Caco-2 (cell line): ENCODE measurements around the gene VIPAS39. TPM values are rescaled to one million over a fixed set of nuclear protein-coding genes. Genes with fewer than 3 reads are reported as not detected.

ENCODE experiments used
- BruUV-seq: library from RNA; stranded (reverse); fragments of 400-500 nt; replicated peaks from 2 replicates; lab custom pipeline; 2021; lab: Mats Ljungman, UMichigan
- CTCF ChIA-PET: fragments of 300-600 bp; sonication (Branson Sonifier 250); formaldehyde crosslinking; loops from one replicate; lab custom pipeline; 2022; ENCODE audit warnings: antibody characterized with exemption; lab: Charles Lee
- POLR2A ChIA-PET: fragments of 300-600 bp; sonication (Branson Sonifier 250); formaldehyde crosslinking; loops from one replicate; lab custom pipeline; 2022; ENCODE audit warnings: antibody characterized with exemption; lab: Charles Lee
- DNase-seq, 2 experiments: peaks; one replicate each; pipeline versions ENCODE4 v3.0.0 to v3.0.0-alpha.2; 2020 to 2022
- H3K27me3 ChIP-seq: replicated peaks from 2 replicates; pipeline ENCODE4 v1.6.0; 2011; ENCODE audit warnings: low read length; ENCODE audit not compliant: control insufficient read depth, insufficient read depth
- H3K36me3 ChIP-seq: 2 replicates; pipeline ENCODE4 v1.5.1; 2011; ENCODE audit warnings: low read length; ENCODE audit not compliant: control insufficient read depth, insufficient read depth
- H3K4me1 ChIP-seq: fragments of 250-450 bp; sonication (Bioruptor Pico); 2 replicates; pipeline ENCODE4 v1.5.1; 2020; ENCODE audit warnings: mild to moderate bottlenecking
- H3K4me3 ChIP-seq: 2 replicates; pipeline ENCODE4 v1.5.1; 2011; ENCODE audit warnings: low read depth, mild to moderate bottlenecking, control low read depth, low read length
- H3K9me3 ChIP-seq: fragments of 250-450 bp; sonication (Bioruptor Pico); 2 replicates; pipeline ENCODE4 v1.5.1; 2020; ENCODE audit warnings: mild to moderate bottlenecking, moderate library complexity
- H3K27ac Mint-ChIP-seq: one replicate; pipeline ENCODE4 v1.8.0; 2022; ENCODE audit warnings: mixed read lengths; ENCODE audit not compliant: unreplicated experiment
- H3K27me3 Mint-ChIP-seq: one replicate; pipeline ENCODE4 v1.8.0; 2022; ENCODE audit warnings: mixed read lengths; ENCODE audit not compliant: insufficient read depth, unreplicated experiment
- H3K36me3 Mint-ChIP-seq: one replicate; pipeline ENCODE4 v1.8.0; 2022; ENCODE audit warnings: mild to moderate bottlenecking, mixed read lengths; ENCODE audit not compliant: insufficient read depth, unreplicated experiment
- H3K4me1 Mint-ChIP-seq: one replicate; pipeline ENCODE4 v1.8.0; 2022; ENCODE audit warnings: low read depth, mixed read lengths; ENCODE audit not compliant: unreplicated experiment
- H3K4me3 Mint-ChIP-seq: one replicate; pipeline ENCODE4 v1.8.0; 2022; ENCODE audit warnings: mild to moderate bottlenecking, moderate library complexity, mixed read lengths; ENCODE audit not compliant: unreplicated experiment
- H3K9me3 Mint-ChIP-seq: one replicate; pipeline ENCODE4 v1.8.0; 2022; ENCODE audit warnings: mixed read lengths; ENCODE audit not compliant: unreplicated experiment
- CTCF ChIP-seq, 2 experiments: fragments of 200-600 bp in 1 of 2; IDR thresholded peaks; 1 replicate in 1 of 2; 2 replicates in 1 of 2; pipeline versions ENCODE4 v1.5.1 to v1.8.0; 2011 to 2022; ENCODE audit warnings: antibody characterized with exemption in 1 of 2, control low read depth in 1 of 2, inconsistent platforms in 1 of 2, low read depth in 1 of 2, low read length in 1 of 2, mild to moderate bottlenecking in 1 of 2, moderate library complexity in 1 of 2; ENCODE audit not compliant: insufficient read depth in 1 of 2, severe bottlenecking in 1 of 2, unreplicated experiment in 1 of 2
- intact Hi-C: fragments of 100-400 bp; cut with micrococcal nuclease; formaldehyde crosslinking; loops from one replicate; pipeline ENCODE4 v1.10.0; 2022; ENCODE audit not compliant: unreplicated experiment
- total RNA-seq: library from RNA; stranded (reverse); gene quantifications from 2 replicates; pipeline ENCODE4 v1.2.3, GENCODE V29; 2022

The VIPAS39 gene
- total RNA-seq, 1 experiment from 2014 or later: 20.7 TPM

GRCh38 chr14:77409131-77409533 is 48.3 kb downstream of the VIPAS39 start:
- Mint-ChIP-seq H3K27ac (no peak overlapping the region), H3K9me3 (no peaks in the 10 kb centered on the region), H3K27me3 (no peaks in the 10 kb centered on the region), H3K4me1 (no peaks in the 10 kb centered on the region), H3K36me3 (no peaks in the 10 kb centered on the region), H3K4me3 (no peak overlapping the region)
- H3K27me3 ChIP-seq: no peaks in the 10 kb centered on the region
- peak; percentile 38 to 42 for DNase-seq
- intact Hi-C loops: loop anchor here (2.0 kb wide), 1 partner anchor 82 kb away; no protein-coding TSS in a partner anchor
- H3K4me3 ChIP-seq: no peak overlapping the region
- no peaks in the 10 kb centered on the region for H3K36me3 ChIP-seq
- CTCF ChIA-PET: interaction anchor here (0.5 to 1.3 kb wide), 5 partner anchors 32 to 108 kb away, joined by 3 to 6 read pairs (median 3); partner anchors contain the start of genes SAMD15 and TMED8
- peak; percentile 45 to 61 for TF ChIP-seq CTCF (IDR thresholded peaks at IDR 0.05; ENCODE audit: insufficient read depth in 1 of 2, low read depth in 1 of 2, low read length in 1 of 2, severe bottlenecking in 1 of 2, unreplicated experiment in 1 of 2)
- H3K9me3 ChIP-seq: no peaks in the 10 kb centered on the region
- POLR2A ChIA-PET: no interaction called here
- no peaks in the 10 kb centered on the region for H3K4me1 ChIP-seq
- no TSS peak for BruUV-seq

- Mint-ChIP-seq H3K9me3 (no peaks in the 10 kb centered on the region), H3K27ac (no peak overlapping the region), H3K4me1 (no peaks in the 10 kb centered on the region), H3K4me3 (no peak overlapping the region), H3K36me3 (no peaks in the 10 kb centered on the region), H3K27me3 (no peaks in the 10 kb centered on the region)
- H3K27me3 ChIP-seq: no peaks in the 10 kb centered on the region
- CTCF ChIA-PET: interaction anchor here (0.6 kb wide), 1 partner anchor 629 kb away, joined by 4 read pairs; no protein-coding TSS in a partner anchor
- no peaks in the 10 kb centered on the region for H3K36me3 ChIP-seq
- H3K4me1 ChIP-seq: no peaks in the 10 kb centered on the region
- no peak for TF ChIP-seq CTCF (IDR thresholded peaks at IDR 0.05; ENCODE audit: insufficient read depth in 1 of 2, low read depth in 1 of 2, low read length in 1 of 2, severe bottlenecking in 1 of 2, unreplicated experiment in 1 of 2)
- BruUV-seq: no TSS peak
- no peaks in the 10 kb centered on the region for H3K9me3 ChIP-seq
- POLR2A ChIA-PET: no interaction called here
- H3K4me3 ChIP-seq: no peak overlapping the region
- intact Hi-C loops: no loop called here
- DNase-seq: no peak
Observed at GRCh38 chr14:77407158-77407557, 50.2 kb downstream of the VIPAS39 start.

GRCh38 chr14:77406718-77407117 is 50.7 kb downstream of the VIPAS39 start:
- Histone ChIP-seq H3K27me3 (no peaks in the 10 kb centered on the region), H3K4me1 (no peaks in the 10 kb centered on the region), H3K36me3 (no peaks in the 10 kb centered on the region), H3K9me3 (no peaks in the 10 kb centered on the region), H3K4me3 (no peak overlapping the region)
- intact Hi-C loops: no loop called here
- CTCF ChIA-PET: no interaction called here
- no peak overlapping the region for H3K27ac Mint-ChIP-seq
- no peaks in the 10 kb centered on the region for H3K9me3 Mint-ChIP-seq
- no peak for TF ChIP-seq CTCF (IDR thresholded peaks at IDR 0.05; ENCODE audit: insufficient read depth in 1 of 2, low read depth in 1 of 2, low read length in 1 of 2, severe bottlenecking in 1 of 2, unreplicated experiment in 1 of 2)
- BruUV-seq: no TSS peak
- DNase-seq: no peak
- no peak overlapping the region for H3K4me3 Mint-ChIP-seq
- no peaks in the 10 kb centered on the region for H3K36me3 Mint-ChIP-seq
- H3K4me1 Mint-ChIP-seq: no peaks in the 10 kb centered on the region
- H3K27me3 Mint-ChIP-seq: no peaks in the 10 kb centered on the region
- POLR2A ChIA-PET: no interaction called here
